Activated naive CD4-positive, alpha-beta T cell treated with anti-CD3 and anti-CD28 coated beads, Interleukin-2, amount 50 U/mL, for 72 hours (primary cell): Measurements from ENCODE around the gene ISCA1. TPM values are rescaled to one million over a fixed set of nuclear protein-coding genes. Genes with fewer than 3 reads are reported as not detected.

Experiments used
- ATAC-seq, 2 donors: fragments of 150-1000 bp; cut with Tn5 transposase; 2 replicates each; pipeline ENCODE4 v1.10.0; 2021; ENCODE audit warnings: mild to moderate bottlenecking in 2 of 2, moderate library complexity in 2 of 2
- DNase-seq, 2 donors: peaks; one replicate each; pipeline ENCODE4 v3.0.0; 2021 to 2022; ENCODE audit warnings: low spot score in 2 of 2
- H3K27ac Mint-ChIP-seq, 2 donors: one replicate each; pipeline ENCODE4 v1.8.0; 2022; ENCODE audit warnings: mild to moderate bottlenecking in 2 of 2, mixed read lengths in 2 of 2
- H3K36me3 Mint-ChIP-seq, 2 donors: one replicate each; pipeline ENCODE4 v1.8.0; 2022; ENCODE audit warnings: mixed read lengths in 2 of 2
- H3K9me3 Mint-ChIP-seq, 2 donors: one replicate each; pipeline ENCODE4 v1.8.0; 2022; ENCODE audit warnings: mixed read lengths in 2 of 2
- total RNA-seq, 2 donors: library from RNA; stranded (reverse); gene quantifications; one replicate each; pipeline ENCODE4 v1.2.3, GENCODE V29; 2022

The ISCA1 gene
- total RNA-seq, 2 donors from 2014 or later, result 19.4 to 23.6 TPM

GRCh38 chr9:86259557-86259956 is 22.8 kb downstream of the ISCA1 start, which contains the start of gene C9orf153:
C9orf153 (minus strand) TSS chr9:86259657; CDS start chr9:86229603, 30,054 bp downstream.
- H3K27ac Mint-ChIP-seq, result no peak within 1 kb of the TSS
- DNase-seq, result no peak
- H3K9me3 Mint-ChIP-seq, result no peaks in the 10 kb centered on the region
- H3K36me3 Mint-ChIP-seq, result peaks cover 8 to 16% of the 10 kb centered on the region in 2 donors
- no peak for ATAC-seq

- Mint-ChIP-seq H3K36me3 (peaks cover 2 to 10% of the 10 kb centered on the region in 2 donors), H3K9me3 (peaks cover 6 to 8% of the 10 kb centered on the region in 2 donors), H3K27ac (no peak overlapping the region)
- ATAC-seq, result no peak
- DNase-seq, result no peak
Observed at GRCh38 chr9:86257391-86257790, 24.9 kb downstream of the ISCA1 start.

- Mint-ChIP-seq H3K9me3 (peaks cover 6 to 8% of the 10 kb centered on the region in 2 donors), H3K36me3 (peaks cover 0 to 10% of the 10 kb centered on the region in 2 donors), H3K27ac (no peak overlapping the region)
- ATAC-seq (no peak), DNase-seq (no peak)
Observed at GRCh38 chr9:86256653-86257052, 25.7 kb downstream of the ISCA1 start.

GRCh38 chr9:86253577-86253976 is 28.8 kb downstream of the ISCA1 start:
- H3K27ac Mint-ChIP-seq, result no peak overlapping the region
- H3K36me3 Mint-ChIP-seq, result peaks cover 0 to 10% of the 10 kb centered on the region in 2 donors
- no peak for DNase-seq
- ATAC-seq, result no peak
- peaks cover 6 to 8% of the 10 kb centered on the region in 2 donors for H3K9me3 Mint-ChIP-seq

- DNase-seq, result no peak
- Mint-ChIP-seq H3K36me3 (peaks cover 0 to 10% of the 10 kb centered on the region in 2 donors), H3K9me3 (peaks cover 6 to 8% of the 10 kb centered on the region in 2 donors), H3K27ac (no peak overlapping the region)
- ATAC-seq, result no peak
Observed at GRCh38 chr9:86252870-86253269, 29.5 kb downstream of the ISCA1 start.

- ATAC-seq (no peak), DNase-seq (no peak)
- H3K36me3 Mint-ChIP-seq, result peaks cover 0 to 10% of the 10 kb centered on the region in 2 donors
- H3K27ac Mint-ChIP-seq, result no peak overlapping the region
- peaks cover 6 to 8% of the 10 kb centered on the region in 2 donors for H3K9me3 Mint-ChIP-seq
Observed at GRCh38 chr9:86250123-86250522, 32.2 kb downstream of the ISCA1 start.

- Mint-ChIP-seq H3K9me3 (peaks cover 6 to 8% of the 10 kb centered on the region in 2 donors), H3K36me3 (peaks cover 0 to 9% of the 10 kb centered on the region in 2 donors), H3K27ac (no peak overlapping the region)
- no peak for ATAC-seq
- DNase-seq, result no peak
Observed at GRCh38 chr9:86248746-86249145, 33.6 kb downstream of the ISCA1 start.

- H3K9me3 Mint-ChIP-seq, result no peaks in the 10 kb centered on the region
- no peaks in the 10 kb centered on the region for H3K36me3 Mint-ChIP-seq
- DNase-seq (no peak), ATAC-seq (no peak)
- no peak overlapping the region for H3K27ac Mint-ChIP-seq
Observed at GRCh38 chr9:86246752-86247161, 35.6 kb downstream of the ISCA1 start.

GRCh38 chr9:86242071-86242470 is 40.3 kb downstream of the ISCA1 start:
- Mint-ChIP-seq H3K27ac (no peak overlapping the region), H3K36me3 (no peaks in the 10 kb centered on the region), H3K9me3 (no peaks in the 10 kb centered on the region)
- DNase-seq (no peak), ATAC-seq (no peak)

GRCh38 chr9:86241216-86241615 is 41.1 kb downstream of the ISCA1 start:
- Mint-ChIP-seq H3K27ac (no peak overlapping the region), H3K9me3 (no peaks in the 10 kb centered on the region), H3K36me3 (no peaks in the 10 kb centered on the region)
- no peak for DNase-seq
- ATAC-seq, result peak in 1 of 2 donors; percentile 24

GRCh38 chr9:86238861-86239770 is 43.2 kb downstream of the ISCA1 start:
- no peak overlapping the region for H3K27ac Mint-ChIP-seq
- no peak for ATAC-seq
- no peaks in the 10 kb centered on the region for H3K9me3 Mint-ChIP-seq
- H3K36me3 Mint-ChIP-seq, result no peaks in the 10 kb centered on the region
- DNase-seq, result no peak

- no peak for DNase-seq
- no peak overlapping the region for H3K27ac Mint-ChIP-seq
- no peak for ATAC-seq
- H3K36me3 Mint-ChIP-seq, result no peaks in the 10 kb centered on the region
- no peaks in the 10 kb centered on the region for H3K9me3 Mint-ChIP-seq
Observed at GRCh38 chr9:86230858-86231257, 51.5 kb downstream of the ISCA1 start.

- DNase-seq (no peak), ATAC-seq (no peak)
- H3K27ac Mint-ChIP-seq, result no peak overlapping the region
- H3K36me3 Mint-ChIP-seq, result no peaks in the 10 kb centered on the region
- H3K9me3 Mint-ChIP-seq, result no peaks in the 10 kb centered on the region
Observed at GRCh38 chr9:86222667-86223066, 59.7 kb downstream of the ISCA1 start.

- ATAC-seq (no peak), DNase-seq (no peak)
- H3K36me3 Mint-ChIP-seq, result no peaks in the 10 kb centered on the region
- H3K9me3 Mint-ChIP-seq, result no peaks in the 10 kb centered on the region
- H3K27ac Mint-ChIP-seq, result no peak overlapping the region
Observed at GRCh38 chr9:86219606-86220005, 62.7 kb downstream of the ISCA1 start.

- no peaks in the 10 kb centered on the region for H3K36me3 Mint-ChIP-seq
- DNase-seq (no peak), ATAC-seq (no peak)
- H3K27ac Mint-ChIP-seq, result no peak overlapping the region
- H3K9me3 Mint-ChIP-seq, result no peaks in the 10 kb centered on the region
Observed at GRCh38 chr9:86217076-86217755, 65.1 kb downstream of the ISCA1 start.
